H1 (cell line): ENCODE data around the gene NPM1.

ENCODE experiments used
- BACH1 ChIP-seq: IDR thresholded peaks from 2 replicates; pipeline ENCODE4 v1.6.1; 2012; ENCODE audit warnings: low read length, improper control_type of control experiment
- CBX8 ChIP-seq: fragments of 300-800, 300-1000 bp; sonication (generic); IDR thresholded peaks from 2 replicates; pipeline ENCODE4 v1.7.1; 2016; ENCODE audit warnings: low read depth, low read length, borderline replicate concordance
- CREB1 ChIP-seq: IDR thresholded peaks from 2 replicates; pipeline ENCODE4 v1.6.1; 2012; ENCODE audit warnings: inconsistent platforms
- EZH2 ChIP-seq: fragments of 200-600 bp; sonication (generic); IDR thresholded peaks from 2 replicates; pipeline ENCODE4 v1.7.1; 2012; ENCODE audit warnings: low read depth, mild to moderate bottlenecking, moderate library complexity, low read length, inconsistent platforms; ENCODE audit not compliant: severe bottlenecking
- GABPA ChIP-seq: IDR thresholded peaks from 2 replicates; pipeline ENCODE4 v1.6.1; 2011; ENCODE audit warnings: mild to moderate bottlenecking, low read length, moderate library complexity, borderline replicate concordance; ENCODE audit not compliant: insufficient read depth
- POLR2A ChIP-seq, 2 experiments: IDR thresholded peaks; 1 replicate in 1 of 2; 2 replicates in 1 of 2; pipeline ENCODE4 v1.6.1; 2011; ENCODE audit warnings: low read depth in 2 of 2, low read length in 2 of 2, mild to moderate bottlenecking in 2 of 2; ENCODE audit errors: control extremely low read depth in 1 of 2
- POLR2AphosphoS5 ChIP-seq: IDR thresholded peaks from 2 replicates; pipeline ENCODE4 v1.6.1; 2011; ENCODE audit warnings: low read depth, low read length
- RFX5 ChIP-seq: IDR thresholded peaks from 2 replicates; pipeline ENCODE4 v1.6.1; 2011; ENCODE audit warnings: low read depth, low read length, improper control_type of control experiment, borderline replicate concordance
- SP1 ChIP-seq: IDR thresholded peaks from 2 replicates; pipeline ENCODE4 v1.6.1; 2011; ENCODE audit warnings: low read depth, low read length
- SRF ChIP-seq: IDR thresholded peaks from 2 replicates; pipeline ENCODE4 v1.6.1; 2011; ENCODE audit warnings: mild to moderate bottlenecking, low read depth, low read length, moderate library complexity
- TCF12 ChIP-seq: IDR thresholded peaks from 2 replicates; pipeline ENCODE4 v1.6.1; 2011; ENCODE audit warnings: low read depth, mild to moderate bottlenecking, low read length
- YY1 ChIP-seq: IDR thresholded peaks from 2 replicates; pipeline ENCODE4 v1.6.1; 2011; ENCODE audit warnings: low read depth, mild to moderate bottlenecking, low read length
- TF ChIP-seq, protein P1 (sequence below), 3 experiments: IDR thresholded peaks; 1 replicate in 2 of 3; 2 replicates in 1 of 3; pipeline versions ENCODE4 v1.5.1 to v1.6.1; 2011; ENCODE audit warnings: low read length in 3 of 3, mild to moderate bottlenecking in 3 of 3, inconsistent platforms in 2 of 3, low read depth in 1 of 3, moderate library complexity in 1 of 3; ENCODE audit not compliant: insufficient read depth in 1 of 3; ENCODE audit errors: control extremely low read depth in 1 of 3
- TF ChIP-seq, protein P2 (sequence below): IDR thresholded peaks from 2 replicates; pipeline ENCODE4 v1.6.1; 2012; ENCODE audit warnings: inconsistent platforms

DNA sequence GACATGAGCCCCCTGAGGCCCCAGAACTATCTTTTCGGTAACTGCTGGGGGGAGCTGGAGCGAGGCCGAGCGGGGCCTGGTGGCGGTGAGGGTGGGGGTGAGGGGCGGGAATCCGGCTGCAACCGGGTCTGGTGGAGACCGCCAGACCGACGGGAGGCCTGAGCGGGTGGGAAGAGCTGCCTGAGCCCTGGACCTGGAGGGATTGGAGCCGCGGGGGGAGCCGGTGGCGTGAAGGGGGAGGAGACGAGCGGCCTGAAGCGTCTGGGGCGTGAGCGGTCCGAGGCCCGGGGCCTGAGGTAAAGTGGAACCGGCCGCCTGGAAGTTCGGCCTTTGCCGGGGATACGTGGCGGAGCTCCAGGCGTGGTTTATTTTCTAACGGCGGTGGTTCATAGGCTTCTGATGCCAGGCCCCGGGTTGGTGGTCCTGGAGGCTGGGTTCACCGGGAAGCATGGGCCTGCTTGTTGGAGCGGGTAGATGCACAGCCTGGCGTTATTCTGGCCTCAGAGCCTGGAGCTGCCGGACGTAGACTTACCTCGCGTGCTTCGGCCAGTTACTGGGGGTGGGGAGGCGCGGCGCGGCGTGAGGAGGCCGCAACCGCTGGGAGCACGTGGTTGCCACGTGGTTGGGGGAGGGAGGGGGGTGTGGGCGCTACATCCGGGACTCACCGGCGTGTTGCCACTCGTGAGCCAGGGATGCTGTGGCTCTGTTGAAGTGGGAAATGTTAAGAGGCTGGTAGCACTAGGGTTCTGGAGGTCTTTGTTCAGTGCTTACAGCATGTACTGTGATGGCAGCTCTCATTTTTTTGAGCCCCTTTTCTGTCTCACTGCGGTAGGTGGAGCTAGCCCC, 544 bp downstream of the NPM1 start:
- peak; percentile 89 to 96 for TF ChIP-seq POLR2A (IDR thresholded peaks at IDR 0.05; ENCODE audit: control extremely low read depth in 1 of 2, low read depth in 2 of 2, low read length in 2 of 2)
- TF ChIP-seq, protein P1, sequence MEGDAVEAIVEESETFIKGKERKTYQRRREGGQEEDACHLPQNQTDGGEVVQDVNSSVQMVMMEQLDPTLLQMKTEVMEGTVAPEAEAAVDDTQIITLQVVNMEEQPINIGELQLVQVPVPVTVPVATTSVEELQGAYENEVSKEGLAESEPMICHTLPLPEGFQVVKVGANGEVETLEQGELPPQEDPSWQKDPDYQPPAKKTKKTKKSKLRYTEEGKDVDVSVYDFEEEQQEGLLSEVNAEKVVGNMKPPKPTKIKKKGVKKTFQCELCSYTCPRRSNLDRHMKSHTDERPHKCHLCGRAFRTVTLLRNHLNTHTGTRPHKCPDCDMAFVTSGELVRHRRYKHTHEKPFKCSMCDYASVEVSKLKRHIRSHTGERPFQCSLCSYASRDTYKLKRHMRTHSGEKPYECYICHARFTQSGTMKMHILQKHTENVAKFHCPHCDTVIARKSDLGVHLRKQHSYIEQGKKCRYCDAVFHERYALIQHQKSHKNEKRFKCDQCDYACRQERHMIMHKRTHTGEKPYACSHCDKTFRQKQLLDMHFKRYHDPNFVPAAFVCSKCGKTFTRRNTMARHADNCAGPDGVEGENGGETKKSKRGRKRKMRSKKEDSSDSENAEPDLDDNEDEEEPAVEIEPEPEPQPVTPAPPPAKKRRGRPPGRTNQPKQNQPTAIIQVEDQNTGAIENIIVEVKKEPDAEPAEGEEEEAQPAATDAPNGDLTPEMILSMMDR (IDR thresholded peaks at IDR 0.05; ENCODE audit: control extremely low read depth in 1 of 3, insufficient read depth in 1 of 3, low read depth in 1 of 3, low read length in 3 of 3), result no peak
- TF ChIP-seq RFX5, result no peak
- TF ChIP-seq TCF12, result no peak
- no peak for TF ChIP-seq EZH2
- TF ChIP-seq GABPA, result no peak
- TF ChIP-seq YY1, result no peak
- TF ChIP-seq, protein P2, sequence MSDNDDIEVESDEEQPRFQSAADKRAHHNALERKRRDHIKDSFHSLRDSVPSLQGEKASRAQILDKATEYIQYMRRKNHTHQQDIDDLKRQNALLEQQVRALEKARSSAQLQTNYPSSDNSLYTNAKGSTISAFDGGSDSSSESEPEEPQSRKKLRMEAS, result peak; percentile 100
- TF ChIP-seq SP1, result no peak
- TF ChIP-seq CBX8, result no peak
- no peak; the same call in 1 of the 2 replicates for TF ChIP-seq CREB1
- peak; percentile 64; the same call in 1 of the 2 replicates for TF ChIP-seq BACH1
- peak; percentile 98 for TF ChIP-seq POLR2AphosphoS5
- no peak for TF ChIP-seq SRF
